ENCODE measurements around the gene TBC1D14.

Gene TBC1D14

DNA sequence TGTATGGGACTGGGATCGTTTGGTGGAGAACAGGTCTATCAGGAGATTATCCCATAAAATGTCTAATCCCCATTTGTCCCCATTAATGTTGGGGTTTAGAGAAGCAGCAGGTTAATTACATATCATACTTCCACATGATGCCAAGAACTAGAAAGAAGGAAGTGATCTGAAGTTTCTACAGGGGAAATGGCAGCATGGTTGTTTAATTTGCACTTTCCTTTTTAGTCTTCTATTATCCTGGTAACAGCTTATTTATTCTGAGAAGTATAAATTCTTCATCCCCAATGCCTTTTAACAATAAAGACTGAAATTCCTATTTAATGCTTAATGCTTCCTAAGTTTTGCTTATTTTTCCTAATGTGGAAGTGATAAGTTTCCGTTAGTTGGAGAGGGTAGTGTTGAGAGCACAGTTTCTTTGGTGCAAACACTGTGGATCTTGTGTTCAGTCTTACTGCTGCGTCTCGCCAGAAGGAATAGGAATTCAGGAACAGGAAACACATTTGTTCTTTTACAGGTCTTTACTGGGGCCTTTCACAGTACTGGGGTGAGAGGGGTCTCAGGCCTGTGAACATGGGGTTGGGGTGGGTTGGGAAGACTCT is 74.0 kb downstream of the TBC1D14 start:
- no peak for DNase-seq

DNA sequence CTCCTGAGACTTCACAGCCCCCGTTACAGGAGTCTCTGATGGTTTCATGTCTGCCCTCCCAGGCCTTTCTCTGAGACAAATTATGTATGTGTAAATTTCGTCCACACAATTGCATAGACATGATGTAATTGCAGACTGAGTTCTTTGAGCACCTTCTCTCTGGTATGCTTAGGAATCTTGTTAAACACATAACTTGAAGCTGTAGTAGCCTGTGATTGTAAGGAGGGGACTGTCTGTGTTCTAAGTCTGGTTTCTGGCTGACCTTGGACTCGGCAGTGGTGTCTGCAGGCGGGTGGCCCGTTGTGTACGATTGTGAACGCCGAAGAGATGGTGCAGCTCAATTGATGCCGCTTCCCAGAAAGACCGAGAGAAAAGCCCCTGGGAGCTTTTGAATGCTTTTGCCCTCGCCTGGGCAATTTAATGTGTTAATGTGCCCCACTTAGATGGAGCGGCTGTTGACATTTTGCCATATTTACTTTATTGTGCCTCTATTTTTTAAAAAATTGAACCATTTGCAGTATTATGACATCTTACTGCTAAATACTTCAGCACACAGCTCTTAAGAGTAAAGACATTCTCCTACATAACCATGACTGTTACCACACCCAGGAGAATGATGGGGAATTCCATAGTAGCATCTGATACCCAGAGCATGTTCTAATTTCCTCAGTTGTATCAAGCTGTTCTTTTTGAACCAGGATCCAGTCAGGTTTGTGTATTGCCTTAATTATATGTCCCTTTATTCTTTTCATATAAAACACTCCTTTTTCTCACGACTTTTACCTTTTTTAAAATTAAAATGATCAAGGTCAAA is 75.2 kb downstream of the TBC1D14 start:
- DNase-seq: no peak

DNA sequence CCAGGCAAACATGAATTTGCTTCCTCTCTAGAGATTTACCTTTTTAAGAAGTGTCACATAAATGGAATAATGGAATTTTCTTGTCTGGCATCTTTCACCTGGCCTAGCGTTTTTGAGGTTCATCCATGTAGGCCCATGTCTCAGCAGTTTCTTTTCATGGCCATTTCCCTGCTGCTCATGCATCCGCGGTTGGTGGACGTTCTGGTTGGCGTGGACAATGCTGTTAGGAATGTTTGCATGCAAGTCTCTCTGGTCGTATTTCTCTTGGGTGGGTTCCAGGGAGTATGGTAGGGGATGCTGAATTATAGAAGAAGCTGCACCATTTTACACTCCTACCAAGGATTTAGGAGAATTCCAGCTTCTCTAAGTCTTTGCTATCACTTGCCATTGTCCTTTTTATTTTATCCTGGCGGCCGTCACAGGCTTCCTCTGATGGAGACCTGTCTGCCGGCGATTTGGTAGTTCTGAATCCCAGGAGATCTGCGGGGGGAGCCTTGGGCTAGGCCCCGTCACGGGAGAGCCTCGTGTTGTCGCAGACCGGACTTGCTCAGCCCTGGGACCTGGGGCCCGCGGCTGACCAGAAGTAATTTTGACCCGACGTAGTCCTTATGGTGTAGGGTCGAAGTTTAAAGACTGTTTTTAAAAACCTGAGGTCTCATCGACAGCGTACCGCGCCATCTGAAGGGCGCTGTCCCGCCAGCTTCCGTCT is 76.6 kb downstream of the TBC1D14 start:
- peak; percentile 41 for DNase-seq

DNA sequence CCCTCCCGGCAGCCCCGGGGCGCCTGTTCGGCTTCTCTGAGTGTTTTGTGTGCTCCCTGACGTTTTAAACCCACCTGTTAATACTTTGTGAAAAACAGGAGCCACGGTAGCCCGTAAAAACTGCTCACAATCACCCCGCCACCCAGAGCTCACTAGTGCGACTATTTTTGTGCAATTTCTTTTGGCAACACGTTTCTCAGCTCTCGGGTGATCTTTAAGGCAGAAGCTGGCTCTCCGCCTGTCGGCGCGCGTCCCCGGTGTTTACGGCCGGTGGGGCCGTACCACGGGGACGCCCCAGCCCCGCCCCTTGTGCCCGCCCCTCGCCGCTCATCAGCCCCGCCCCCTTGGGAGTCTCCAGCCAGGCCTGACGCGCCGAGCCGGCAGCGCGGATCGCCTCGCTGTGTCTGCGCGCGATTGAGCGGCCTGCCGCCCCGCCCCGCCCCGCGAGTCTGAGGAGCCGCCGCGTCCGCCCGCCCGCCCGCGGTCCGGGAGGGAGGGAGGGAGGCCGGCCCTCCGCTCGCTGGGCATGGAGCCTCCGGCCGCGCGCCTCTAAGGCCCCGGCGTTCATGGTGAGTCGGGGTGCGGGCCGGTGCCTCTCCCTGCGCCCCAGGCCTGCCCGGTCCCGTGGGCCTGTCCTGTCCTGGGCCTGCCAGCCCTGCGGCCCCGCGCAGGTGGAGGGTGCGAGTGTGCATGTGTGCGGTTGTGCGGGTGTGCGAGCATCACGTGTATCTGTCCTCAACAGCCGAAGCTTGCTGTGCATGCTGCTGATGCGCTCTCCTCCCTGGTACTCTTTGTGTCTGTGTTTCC is 77.4 kb downstream of the TBC1D14 start:
- peak; percentile 82 for DNase-seq

DNA sequence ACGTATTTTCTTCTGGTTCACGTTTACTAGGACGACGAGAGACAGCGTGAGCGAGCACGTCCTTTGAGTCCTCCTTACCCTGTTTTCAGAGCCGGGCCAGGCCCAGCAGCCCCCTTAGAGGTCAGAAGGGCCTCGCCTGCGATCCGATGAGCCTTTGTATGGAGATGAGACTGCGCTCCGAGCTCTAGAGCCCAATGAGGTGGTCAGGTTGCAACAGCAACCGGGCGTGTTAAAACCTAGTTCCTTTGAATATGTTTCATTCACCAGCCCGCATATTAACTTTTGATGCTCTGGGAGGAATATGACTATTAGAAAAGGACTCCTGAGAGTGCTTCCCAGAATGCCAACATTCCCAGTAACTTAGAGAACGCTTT is 77.9 kb downstream of the TBC1D14 start:
- DNase-seq: no peak

DNA sequence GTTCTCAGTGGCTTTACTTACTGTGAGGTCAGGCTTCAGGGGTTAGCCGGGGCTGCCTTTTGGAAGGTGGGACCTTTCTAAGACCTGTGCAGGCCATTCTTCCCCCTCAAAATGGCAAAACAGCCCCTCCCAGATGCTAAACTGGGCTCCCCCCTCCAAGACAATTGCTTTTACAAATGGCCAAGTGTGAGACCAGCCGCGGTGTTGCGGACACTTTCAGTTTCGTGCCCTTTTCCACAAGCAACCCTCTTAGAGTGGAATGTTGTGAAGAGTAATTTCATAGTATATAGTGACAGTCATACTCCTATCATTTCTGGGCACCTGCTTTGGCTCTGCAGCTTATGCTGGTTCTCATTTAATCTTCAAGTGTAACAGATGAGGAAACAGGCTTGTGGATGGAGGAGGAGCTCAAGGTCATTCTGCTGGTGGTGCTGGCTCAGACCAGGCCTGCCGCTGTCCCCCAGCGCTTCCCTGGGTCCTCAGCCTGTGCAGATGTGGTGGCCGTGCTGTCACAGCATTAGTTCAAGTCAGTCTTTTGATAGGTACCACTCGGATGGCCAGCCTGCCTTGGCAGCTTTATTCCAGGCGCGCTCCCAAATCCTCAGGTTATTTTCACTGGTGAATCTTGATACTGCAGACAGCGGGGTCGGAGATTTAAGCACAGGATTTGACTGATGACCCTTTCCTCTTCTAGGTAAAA is 78.5 kb downstream of the TBC1D14 start:
- DNase-seq: no peak

DNA sequence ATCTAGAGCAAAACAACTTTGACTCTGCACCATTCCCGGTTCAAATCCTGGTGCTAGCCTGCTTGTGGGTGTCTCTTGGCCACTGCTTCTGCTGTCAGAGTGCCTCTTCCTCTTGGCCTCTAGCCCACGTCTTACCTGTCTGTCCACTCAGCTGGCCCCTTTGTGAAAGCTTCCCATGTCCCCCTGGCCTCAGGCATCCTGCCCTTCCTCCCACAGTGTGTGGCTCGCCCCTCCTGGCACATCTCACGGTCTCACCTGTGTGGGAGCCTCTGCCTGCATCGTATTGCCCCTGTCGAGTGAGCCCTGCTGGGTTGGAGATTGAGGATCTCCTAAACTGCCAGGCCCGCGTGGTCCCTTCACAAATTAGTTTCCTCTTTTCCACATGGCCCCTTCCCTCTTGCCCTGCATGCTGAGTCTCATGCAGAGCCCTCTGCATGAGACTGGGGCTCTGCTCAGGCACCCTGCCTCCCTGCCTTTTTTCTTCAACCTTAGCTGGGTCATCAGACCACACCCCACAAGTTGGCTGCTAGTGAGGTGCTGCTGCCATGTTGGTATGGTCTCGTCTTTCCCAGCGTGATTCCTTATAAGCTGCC is 79.8 kb downstream of the TBC1D14 start:
- no peak for DNase-seq

DNA sequence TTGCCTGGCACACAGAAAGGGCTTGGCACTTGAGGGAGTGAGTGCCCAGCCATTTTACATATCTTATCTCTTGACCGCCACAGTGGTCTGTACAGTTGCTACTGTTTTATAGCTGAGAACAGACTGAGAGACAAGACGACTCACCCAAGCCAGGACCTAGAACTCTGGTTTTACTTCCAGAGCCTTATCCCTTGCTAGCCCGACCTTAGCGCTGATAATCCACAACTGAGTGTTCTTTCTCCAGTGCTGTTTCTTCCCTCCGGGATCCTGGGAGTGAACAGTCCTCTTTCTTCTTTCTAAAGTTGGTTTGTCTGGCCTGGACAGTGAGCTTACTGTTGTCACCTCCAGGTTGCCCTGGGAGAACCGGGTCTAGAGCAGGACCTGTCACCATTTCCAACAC is 81.0 kb downstream of the TBC1D14 start:
- DNase-seq: no peak

DNA sequence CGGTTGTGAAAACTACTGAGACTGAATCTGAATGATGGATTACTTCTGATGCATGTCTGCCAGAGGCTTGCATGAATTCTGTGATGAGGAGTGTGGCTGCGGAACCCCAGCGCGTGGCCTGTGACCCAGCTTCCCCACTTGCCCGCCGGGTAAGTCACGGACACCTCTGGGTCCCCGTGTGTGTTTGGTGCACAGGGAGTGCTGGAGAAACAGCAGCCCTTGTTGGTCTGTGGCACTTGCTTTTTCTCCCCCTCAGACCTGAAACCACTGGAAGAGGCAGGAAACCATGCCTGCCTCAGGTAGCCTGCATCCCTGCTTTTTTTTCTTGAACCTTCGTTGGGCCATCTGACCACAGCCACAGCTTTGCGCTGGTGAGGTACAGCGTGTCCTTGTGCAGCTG is 81.6 kb downstream of the TBC1D14 start:
- no peak for DNase-seq

DNA sequence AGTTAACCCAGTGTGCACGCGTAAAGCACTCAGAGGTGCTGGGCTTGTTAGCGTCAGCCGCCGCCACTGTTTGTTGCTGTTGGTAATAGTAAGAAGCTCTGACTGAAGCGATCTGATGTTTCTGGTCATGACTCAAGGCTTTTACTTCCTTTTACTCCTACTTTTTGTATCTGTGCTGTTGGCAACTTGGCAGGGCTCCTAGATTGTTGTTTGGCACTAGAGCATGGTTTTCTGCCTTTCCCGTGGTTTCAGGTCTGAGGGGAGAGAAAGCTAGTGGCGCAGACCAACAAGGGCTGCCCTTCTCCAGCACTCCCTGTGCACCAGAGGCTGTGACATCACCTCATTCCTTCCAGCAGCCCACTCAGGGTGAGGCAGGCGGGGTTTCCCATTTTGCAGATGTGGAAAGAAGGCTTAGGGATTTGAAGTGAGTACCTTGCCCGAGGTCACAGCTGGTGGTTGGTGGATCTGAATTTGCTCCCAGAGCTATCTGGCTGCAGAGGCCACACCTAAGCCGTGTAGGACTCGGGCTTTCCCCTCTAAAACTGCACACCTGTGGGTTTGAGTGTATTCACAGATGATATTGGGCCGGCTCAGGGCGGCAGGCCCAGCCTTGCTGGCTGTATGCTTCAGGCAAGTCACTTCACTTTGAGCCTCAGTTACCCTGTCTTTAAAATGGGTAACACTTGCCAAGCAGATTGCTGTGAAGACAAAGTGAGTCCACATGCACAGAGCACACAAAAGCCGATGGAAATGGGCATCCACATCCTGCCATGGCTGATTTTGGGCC is 82.3 kb downstream of the TBC1D14 start:
- DNase-seq: no peak

DNA sequence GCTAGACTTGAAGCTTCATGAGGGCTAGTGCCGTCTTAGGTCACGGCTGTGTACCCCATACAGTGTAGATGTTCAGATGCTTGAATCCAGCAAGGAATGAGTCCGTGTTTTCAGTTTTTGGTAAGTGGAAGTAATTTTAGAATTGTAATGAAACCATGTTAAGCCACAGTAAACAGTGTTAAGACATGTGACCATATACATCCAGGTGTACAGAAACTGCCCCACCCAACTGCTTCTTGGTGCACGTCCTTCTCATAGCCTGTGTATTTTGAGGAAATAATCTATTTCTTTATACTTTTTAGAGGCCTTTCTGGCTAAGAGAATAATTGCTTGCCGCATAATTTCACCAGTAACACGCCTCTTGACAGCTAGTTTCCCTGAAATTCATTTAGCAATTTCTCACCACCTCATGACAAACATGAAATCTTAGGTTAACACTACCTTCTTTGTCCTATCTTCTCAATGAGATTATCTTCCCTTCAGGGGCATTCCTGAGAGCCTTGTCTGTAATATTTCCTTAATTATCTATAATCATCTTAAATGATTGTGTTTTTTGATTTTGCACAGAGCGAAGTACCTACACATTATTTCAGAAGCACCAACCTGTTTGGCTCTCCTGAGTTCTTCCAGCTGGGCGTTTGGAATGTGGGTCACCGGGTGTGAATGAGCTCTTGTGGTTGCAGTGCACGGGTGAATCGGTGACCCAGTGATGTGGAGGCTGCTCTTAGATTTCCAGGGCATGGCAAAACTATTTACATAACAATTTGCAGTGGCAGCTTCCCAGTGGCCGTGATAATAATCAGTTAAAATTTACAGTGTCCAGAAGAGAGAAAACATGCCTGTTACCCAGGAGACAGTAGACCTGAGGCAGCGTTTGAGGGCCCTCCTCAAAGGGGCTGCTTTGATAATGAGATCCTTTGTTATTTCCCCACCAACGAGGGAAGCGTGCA is 83.4 kb downstream of the TBC1D14 start:
- DNase-seq: no peak

DNA sequence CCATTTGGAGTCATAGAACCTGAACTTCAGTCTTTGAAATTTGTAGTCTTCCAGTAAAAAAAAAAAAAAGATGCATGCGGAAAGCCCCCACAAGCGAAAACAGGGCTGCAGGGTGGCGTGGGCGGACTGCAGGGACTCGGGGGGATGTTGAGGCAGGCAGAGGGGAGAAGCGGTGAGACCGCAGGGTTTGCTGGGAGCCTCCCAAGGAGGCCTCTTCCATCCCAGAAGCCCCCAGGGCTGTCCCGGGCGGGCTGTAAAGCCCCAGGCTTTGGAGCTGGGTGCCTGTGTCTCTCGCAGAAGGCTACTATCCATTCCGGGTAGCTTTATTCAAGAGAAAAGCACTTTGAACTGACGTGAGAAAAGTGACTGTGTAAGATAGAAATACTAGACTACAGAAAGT is 86.9 kb downstream of the TBC1D14 start:
- DNase-seq: no peak

DNA sequence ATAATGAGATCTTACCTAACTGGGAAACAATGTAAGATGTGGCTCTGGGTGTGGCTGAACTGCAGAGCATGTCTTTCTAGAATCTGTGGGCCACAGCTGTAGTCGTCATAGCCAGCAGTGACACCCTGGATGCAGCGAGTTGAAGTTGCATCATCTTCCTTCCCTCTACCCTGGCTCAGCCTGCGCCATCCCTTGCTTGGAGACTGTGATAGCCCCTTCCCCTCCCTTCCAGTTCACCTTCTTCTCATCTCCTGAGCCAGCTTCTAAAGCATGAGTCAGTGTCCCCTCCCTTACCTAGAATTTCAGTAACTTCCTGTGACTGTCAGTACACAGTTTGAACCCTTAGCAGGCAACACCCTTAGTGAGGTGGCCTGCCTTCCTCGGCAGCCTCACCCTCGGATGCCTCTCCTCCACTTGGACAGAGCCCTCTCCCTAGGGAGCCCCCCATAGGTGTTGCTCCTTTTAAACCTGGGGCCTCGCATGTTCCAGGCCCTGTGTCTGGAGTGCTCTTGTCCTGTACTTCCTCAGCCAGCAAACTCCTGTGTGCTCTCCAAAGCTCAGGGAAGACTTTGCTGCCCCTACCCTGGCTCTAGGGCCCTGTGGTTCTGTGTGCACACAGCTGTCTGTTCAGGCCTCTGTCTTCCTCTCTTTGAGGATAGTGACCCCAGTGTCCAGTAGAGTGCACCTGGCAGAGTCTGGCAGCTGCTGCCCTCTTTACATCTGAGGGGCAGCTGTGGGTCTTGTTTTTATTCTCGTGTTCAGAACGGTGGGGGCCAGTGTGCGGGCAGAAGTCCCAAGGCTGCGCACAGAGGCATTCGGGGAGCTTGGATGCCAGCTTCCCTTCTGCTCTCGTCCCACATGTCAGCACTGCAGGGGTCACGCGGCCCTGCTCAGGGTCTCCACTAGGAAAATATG is 89.8 kb downstream of the TBC1D14 start:
- DNase-seq: no peak

DNA sequence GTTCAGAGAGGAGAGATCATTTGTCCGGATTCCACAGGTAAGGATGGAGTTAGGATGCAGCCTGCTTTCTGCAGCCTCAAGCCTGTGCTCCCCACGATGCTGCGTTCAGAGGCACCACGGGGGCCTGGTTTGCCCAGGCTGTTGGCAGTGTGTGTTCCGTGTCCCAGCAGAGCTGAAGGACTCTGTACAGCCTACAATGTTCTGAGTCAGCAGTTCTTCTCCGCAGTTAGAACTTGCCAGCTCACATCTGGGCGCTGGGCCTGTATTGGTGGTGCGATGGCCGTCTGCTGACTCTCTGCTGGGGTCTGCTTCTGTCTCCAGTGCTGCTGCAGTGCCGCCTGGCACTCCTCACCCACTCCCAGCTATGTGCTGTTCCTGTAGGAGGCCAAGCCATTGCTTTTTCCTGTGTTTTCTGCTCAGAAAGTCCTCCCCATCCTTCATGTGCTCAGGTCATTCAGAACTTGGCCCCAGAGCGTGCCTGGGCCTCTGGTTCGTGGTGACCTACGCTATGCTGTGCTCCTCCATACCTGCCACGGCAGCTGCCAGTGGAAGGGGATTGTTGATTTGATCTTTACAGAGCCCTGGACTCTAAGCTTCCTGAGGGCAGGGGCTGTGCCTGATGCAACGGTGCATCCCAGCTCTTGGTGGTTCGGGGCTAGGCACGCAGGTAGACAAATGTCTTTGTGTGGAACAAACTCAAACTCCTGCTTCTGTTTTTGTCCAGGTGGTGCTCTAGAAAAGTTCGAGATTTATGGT is 91.0 kb downstream of the TBC1D14 start:
- DNase-seq: no peak

DNA sequence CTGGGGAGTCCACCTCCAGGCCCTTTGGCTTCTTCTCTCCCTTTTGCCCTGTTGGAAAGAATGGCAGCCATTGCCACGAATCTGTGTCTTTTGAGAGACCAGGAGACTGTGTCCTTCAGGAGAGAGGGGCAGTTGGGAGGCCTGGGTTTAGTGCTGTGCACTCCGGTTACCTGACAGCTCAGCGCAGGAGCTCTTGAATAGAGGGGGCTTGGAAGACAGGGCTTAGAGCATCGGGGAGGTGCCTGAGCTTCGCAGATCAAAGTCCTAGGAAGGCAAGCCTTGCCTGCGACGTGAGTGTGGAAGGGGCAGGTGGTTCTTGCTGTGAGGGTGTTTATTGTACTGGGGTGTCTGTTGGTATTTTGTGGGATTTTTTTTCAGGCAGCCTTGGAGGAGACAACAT is 91.6 kb downstream of the TBC1D14 start:
- no peak for DNase-seq

DNA sequence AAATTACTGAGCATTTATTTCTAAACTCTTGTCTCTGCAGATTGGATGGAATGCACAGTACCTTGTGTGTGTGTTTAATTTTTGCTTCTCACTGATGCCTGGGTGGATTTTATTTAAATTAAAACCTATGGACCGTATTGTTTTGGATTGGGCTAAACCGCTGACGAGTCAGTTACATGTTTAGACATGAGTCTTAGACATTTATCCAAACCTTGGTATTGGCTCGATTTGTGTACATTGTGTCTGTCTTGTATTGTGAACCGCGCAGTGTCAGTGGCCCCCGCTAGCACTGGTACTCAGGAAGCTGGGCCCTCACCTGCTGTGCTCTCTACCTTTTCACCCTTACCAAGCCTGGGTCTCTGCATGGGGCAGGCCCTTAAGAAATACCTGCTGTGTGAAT is 92.7 kb downstream of the TBC1D14 start:
- no peak for DNase-seq

DNA sequence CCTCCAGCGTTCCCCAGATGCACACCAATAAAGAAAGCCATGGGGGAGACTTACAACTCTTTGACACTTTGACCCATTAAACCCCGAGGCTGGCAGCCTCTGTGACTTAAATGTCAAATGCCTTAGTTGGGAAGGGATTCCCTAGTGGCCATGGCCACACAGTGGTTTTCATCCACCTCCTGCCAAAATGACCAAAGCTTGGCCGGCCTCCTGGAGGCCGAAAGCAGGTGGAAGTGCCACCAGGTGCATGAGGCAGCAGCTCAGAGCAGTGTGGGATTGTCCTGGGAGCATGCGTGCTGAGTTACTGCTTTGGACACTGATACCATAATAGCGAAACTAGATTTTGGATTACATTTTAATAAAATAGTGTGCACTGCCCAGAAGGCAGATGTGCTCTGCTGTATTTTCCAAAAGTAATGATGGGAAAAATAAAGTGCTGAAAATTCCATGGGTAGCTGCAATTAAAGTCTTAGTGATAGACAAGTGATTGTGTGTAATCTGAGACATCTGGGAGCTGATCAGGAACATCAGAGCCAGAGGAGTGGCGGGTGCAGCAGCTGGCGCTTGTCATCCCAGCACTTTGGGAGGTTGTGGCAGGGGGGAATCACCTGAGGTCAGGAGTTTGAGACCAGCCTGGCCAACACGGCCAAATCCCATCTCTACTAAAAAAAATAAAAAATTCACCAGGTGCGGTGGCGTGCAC is 93.7 kb downstream of the TBC1D14 start:
- DNase-seq: no peak

DNA sequence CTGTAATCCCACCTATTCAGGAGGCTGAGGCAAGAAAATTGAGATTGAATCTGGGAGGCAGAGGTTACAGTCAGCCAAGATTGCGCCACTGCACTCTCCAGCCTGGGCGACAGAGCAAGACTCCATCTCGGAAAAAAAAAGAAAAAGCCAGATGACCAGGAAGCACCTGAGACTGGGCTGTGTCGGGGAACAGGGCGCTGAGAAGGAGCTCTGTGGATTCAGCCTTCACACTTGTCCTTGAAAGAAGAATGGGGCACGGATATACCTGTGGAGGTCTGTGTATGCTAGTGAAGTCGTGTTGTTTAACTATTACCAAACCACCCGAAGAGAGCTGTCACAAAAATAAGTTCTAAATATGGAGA is 94.2 kb downstream of the TBC1D14 start:
- DNase-seq: no peak
